GM12874 (cell line): ENCODE results near the gene RPN2.

Source experiments
- CTCF ChIP-seq: IDR thresholded peaks from 2 replicates; pipeline ENCODE4 v1.5.1; 2011; ENCODE audit warnings: low read depth, mild to moderate bottlenecking, control low read depth, low read length, moderate library complexity; ENCODE audit not compliant: insufficient read depth

RPN2 gene

GRCh38 chr20:37198932-37199660 is 20.0 kb downstream of the RPN2 start:
- TF ChIP-seq CTCF, result no peak

- TF ChIP-seq CTCF, result no peak
Observed at GRCh38 chr20:37200376-37200775, 21.2 kb downstream of the RPN2 start.

GRCh38 chr20:37200926-37201826 is 22.0 kb downstream of the RPN2 start:
- no peak for TF ChIP-seq CTCF

- TF ChIP-seq CTCF, result no peak
Observed at GRCh38 chr20:37201827-37202162, 22.7 kb downstream of the RPN2 start.

- TF ChIP-seq CTCF, result peak; percentile 57
Observed at GRCh38 chr20:37202267-37202943, 23.3 kb downstream of the RPN2 start.

- no peak for TF ChIP-seq CTCF
Observed at GRCh38 chr20:37204056-37204455, 24.9 kb downstream of the RPN2 start.

- no peak for TF ChIP-seq CTCF
Observed at GRCh38 chr20:37205130-37205529, 26.0 kb downstream of the RPN2 start.
